Parathyroid adenoma (tissue), 2 donors: ENCODE data around the gene SBF2.
"Not testable (repeated sequence)": the region's sequence is repeated elsewhere in the genome, so short reads cannot be mapped to it uniquely, and the experiment has no call there.

ENCODE experiments used
- H2AFZ ChIP-seq: fragments of 300-600 bp; sonication (generic); one replicate; pipeline ENCODE4 v1.7.0; 2017; ENCODE audit warnings: antibody characterized with exemption, mild to moderate bottlenecking
- H3K27ac ChIP-seq: fragments of 300-600 bp; sonication (generic); one replicate; pipeline ENCODE4 v1.7.0; 2017
- H3K27me3 ChIP-seq: fragments of 300-600 bp; sonication (generic); one replicate; pipeline ENCODE4 v1.7.0; 2017; ENCODE audit warnings: low read length; ENCODE audit not compliant: control insufficient read depth, insufficient read depth
- H3K36me3 ChIP-seq: fragments of 300-600 bp; sonication (generic); one replicate; pipeline ENCODE4 v1.7.0; 2017; ENCODE audit warnings: low read length; ENCODE audit not compliant: control insufficient read depth, insufficient read depth
- H3K4me1 ChIP-seq: fragments of 300-600 bp; sonication (generic); one replicate; pipeline ENCODE4 v1.7.0; 2017; ENCODE audit warnings: control low read depth
- H3K4me2 ChIP-seq: fragments of 300-600 bp; sonication (generic); one replicate; pipeline ENCODE4 v1.7.0; 2017; ENCODE audit warnings: low read length
- H3K4me3 ChIP-seq: fragments of 300-600 bp; sonication (generic); one replicate; pipeline ENCODE4 v1.7.0; 2017; ENCODE audit warnings: low read depth, low read length
- H3K79me2 ChIP-seq: fragments of 300-600 bp; sonication (generic); one replicate; pipeline ENCODE4 v1.7.0; 2017; ENCODE audit warnings: control low read depth
- H3K9ac ChIP-seq: fragments of 300-600 bp; sonication (generic); one replicate; pipeline ENCODE4 v1.7.0; 2017; ENCODE audit warnings: mild to moderate bottlenecking
- H3K9me3 ChIP-seq: fragments of 300-600 bp; sonication (generic); one replicate; pipeline ENCODE4 v1.7.0; 2017; ENCODE audit warnings: low read length; ENCODE audit not compliant: control insufficient read depth
- TF ChIP-seq, protein P1 (sequence below): fragments of 300-600 bp; sonication (generic); IDR thresholded peaks from one replicate; pipeline ENCODE4 v1.7.0; 2017; ENCODE audit warnings: antibody characterized with exemption, mild to moderate bottlenecking
- donor health status: primary hyperparathyroidism.

SBF2 gene

GRCh38 chr11:10144954-10145353, 149.1 kb downstream of the SBF2 start:
- Histone ChIP-seq H2AFZ (no peak overlapping the region), H3K36me3 (no peaks in the 10 kb centered on the region), H3K79me2 (peaks cover 11% of the 10 kb centered on the region), H3K4me1 (no peaks in the 10 kb centered on the region), H3K9ac (no peak overlapping the region), H3K4me3 (no peak overlapping the region), H3K27ac (no peak overlapping the region), H3K27me3 (no peaks in the 10 kb centered on the region), H3K9me3 (no peaks in the 10 kb centered on the region), H3K4me2 (no peak overlapping the region)
- TF ChIP-seq, protein P1, sequence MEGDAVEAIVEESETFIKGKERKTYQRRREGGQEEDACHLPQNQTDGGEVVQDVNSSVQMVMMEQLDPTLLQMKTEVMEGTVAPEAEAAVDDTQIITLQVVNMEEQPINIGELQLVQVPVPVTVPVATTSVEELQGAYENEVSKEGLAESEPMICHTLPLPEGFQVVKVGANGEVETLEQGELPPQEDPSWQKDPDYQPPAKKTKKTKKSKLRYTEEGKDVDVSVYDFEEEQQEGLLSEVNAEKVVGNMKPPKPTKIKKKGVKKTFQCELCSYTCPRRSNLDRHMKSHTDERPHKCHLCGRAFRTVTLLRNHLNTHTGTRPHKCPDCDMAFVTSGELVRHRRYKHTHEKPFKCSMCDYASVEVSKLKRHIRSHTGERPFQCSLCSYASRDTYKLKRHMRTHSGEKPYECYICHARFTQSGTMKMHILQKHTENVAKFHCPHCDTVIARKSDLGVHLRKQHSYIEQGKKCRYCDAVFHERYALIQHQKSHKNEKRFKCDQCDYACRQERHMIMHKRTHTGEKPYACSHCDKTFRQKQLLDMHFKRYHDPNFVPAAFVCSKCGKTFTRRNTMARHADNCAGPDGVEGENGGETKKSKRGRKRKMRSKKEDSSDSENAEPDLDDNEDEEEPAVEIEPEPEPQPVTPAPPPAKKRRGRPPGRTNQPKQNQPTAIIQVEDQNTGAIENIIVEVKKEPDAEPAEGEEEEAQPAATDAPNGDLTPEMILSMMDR: no peak

DNA sequence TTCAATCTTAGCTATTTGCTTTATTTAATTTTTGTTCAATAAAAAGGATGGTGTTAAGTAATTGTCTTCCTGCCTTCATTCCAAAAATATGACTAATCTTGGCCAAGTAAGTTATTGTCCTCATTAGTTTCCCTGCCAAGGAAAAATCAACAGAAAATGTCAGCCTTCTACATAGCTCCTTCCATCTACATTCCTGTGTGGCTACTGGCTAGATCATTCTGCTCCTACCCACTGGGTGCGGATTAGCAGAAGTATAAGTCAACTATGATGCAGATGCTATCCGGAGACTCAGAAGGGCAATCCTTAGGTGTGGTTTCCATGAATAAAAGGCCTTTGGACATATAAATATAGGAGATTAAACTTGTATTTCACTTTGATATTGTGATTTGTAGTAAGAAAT, 154.4 kb downstream of the SBF2 start:
- Histone ChIP-seq H3K4me3 (no peak overlapping the region), H3K36me3 (no peaks in the 10 kb centered on the region), H2AFZ (no peak overlapping the region), H3K4me2 (no peak overlapping the region), H3K4me1 (no peaks in the 10 kb centered on the region), H3K9ac (no peak overlapping the region), H3K27me3 (no peaks in the 10 kb centered on the region), H3K79me2 (peaks cover 9% of the 10 kb centered on the region), H3K9me3 (no peaks in the 10 kb centered on the region), H3K27ac (no peak overlapping the region)
- TF ChIP-seq, protein P1: no peak

DNA sequence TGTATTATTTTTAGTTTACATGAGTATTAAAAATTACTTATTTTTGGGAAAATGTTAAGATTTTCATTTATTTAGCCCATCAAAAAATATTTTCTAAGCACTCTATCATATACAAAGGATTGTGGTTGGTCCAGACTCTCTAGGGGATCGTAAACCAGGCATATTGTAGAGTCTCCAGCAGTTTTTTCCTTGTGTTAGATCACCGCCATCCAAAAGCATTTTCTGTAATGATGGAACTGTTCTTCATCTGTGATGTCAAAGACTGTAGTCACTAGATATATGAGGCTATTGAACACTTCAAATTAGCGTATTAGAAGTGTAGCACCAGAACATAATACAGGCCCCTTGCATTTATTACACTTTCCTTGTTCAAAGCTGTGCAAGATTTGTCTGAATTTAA, 154.9 kb downstream of the SBF2 start:
- H3K4me1 ChIP-seq: no peaks in the 10 kb centered on the region
- TF ChIP-seq, protein P1: no peak
- no peaks in the 10 kb centered on the region for H3K27me3 ChIP-seq
- no peaks in the 10 kb centered on the region for H3K36me3 ChIP-seq
- H3K4me2 ChIP-seq: no peak overlapping the region
- H3K9ac ChIP-seq: no peak overlapping the region
- no peak overlapping the region for H3K27ac ChIP-seq
- no peak overlapping the region for H3K4me3 ChIP-seq
- no peaks in the 10 kb centered on the region for H3K9me3 ChIP-seq
- no peak overlapping the region for H2AFZ ChIP-seq
- peaks cover 7% of the 10 kb centered on the region for H3K79me2 ChIP-seq

DNA sequence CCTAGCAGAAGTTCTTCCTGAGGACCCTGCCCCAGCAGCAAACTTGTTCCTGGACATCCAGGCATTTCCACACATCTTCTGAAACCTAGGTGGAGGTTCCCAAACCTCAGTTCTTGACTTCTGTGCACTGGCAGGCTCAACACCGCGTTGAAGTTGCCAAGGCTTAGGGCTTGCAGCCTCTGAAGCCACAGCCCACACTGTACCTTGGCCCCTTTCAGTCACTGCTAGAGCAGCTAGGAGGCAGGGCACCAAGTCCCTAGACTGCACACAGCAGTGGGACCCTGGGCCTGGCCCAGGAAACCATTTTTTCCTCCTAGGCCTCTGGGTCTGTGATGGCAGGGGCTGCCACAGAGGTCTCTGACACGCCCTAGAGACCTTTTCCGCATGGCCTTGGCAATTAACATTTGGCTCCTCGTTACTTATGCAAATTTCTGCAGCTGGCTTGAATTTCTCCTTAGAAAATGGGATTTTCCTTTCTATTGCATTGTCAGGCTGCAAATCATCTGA, 159.0 kb downstream of the SBF2 start:
- H3K27ac ChIP-seq: no peak overlapping the region
- no peak overlapping the region for H2AFZ ChIP-seq
- peaks cover 4% of the 10 kb centered on the region for H3K79me2 ChIP-seq
- no peaks in the 10 kb centered on the region for H3K9me3 ChIP-seq
- H3K4me2 ChIP-seq: no peak overlapping the region
- no peaks in the 10 kb centered on the region for H3K27me3 ChIP-seq
- no peak overlapping the region for H3K4me3 ChIP-seq
- H3K4me1 ChIP-seq: no peaks in the 10 kb centered on the region
- no peak overlapping the region for H3K9ac ChIP-seq
- H3K36me3 ChIP-seq: no peaks in the 10 kb centered on the region
- TF ChIP-seq, protein P1: no peak

DNA sequence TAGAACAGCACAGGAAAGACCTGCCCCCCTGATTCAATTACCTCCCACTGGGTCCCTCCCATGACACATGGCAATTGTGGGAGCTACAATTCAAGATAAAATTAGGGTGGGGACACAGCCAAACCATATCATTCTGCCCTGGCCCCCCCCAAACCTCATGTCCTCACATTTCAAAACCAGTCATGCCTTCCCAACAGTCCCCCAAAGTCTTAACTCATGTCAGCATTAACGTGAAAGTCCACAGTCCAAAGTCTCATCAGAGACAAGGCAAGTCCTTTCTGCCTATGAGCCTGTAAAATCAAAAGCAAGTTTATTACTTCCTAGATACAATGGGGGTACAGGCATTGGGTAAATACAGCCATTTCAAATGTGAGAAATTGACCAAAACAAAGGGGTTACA, 159.8 kb downstream of the SBF2 start:
- H3K27me3 ChIP-seq, H3K4me1 ChIP-seq, H3K27ac ChIP-seq, H3K9ac ChIP-seq, H3K4me2 ChIP-seq, H3K79me2 ChIP-seq, H3K9me3 ChIP-seq, H2AFZ ChIP-seq, H3K36me3 ChIP-seq, H3K4me3 ChIP-seq: not testable (repeated sequence)

DNA sequence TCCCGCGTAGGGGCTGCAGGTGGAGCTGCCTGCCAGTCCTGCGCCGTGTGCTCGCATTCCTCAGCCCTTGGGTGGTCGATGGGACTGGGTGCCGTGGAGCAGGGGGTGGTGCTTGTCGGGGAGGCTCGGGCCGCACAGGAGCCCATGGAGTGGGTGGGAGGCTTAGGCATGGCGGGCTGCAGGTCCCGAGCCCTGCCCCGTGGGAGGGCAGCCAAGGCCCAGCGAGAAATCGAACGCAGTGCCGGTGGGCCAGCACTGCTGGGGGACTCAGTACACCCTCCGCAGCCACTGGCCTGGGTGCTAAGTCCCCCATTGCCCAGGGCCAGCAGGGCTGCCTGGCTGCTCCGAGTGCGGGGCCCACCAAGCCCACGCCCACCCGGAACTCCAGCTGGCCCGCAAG, 160.8 kb downstream of the SBF2 start:
- H3K79me2 ChIP-seq, H3K27ac ChIP-seq, H3K4me1 ChIP-seq, H3K4me3 ChIP-seq, H3K36me3 ChIP-seq, H3K9me3 ChIP-seq, H3K4me2 ChIP-seq, H3K9ac ChIP-seq, H2AFZ ChIP-seq, H3K27me3 ChIP-seq: not testable (repeated sequence)
